ENCODE measurements around the gene CA5A. TPM values are rescaled to one million over a fixed set of nuclear protein-coding genes. Genes with fewer than 3 reads are reported as not detected.
A peak's percentile ranks its signal among the peaks of the same experiment; 100 is the strongest.

CA5A gene
- total and polyA plus RNA-seq, 9 of the 15 experiments (the other 6 are each of a cell fraction or from before 2014, with no cell fraction given), result not detected

DNA sequence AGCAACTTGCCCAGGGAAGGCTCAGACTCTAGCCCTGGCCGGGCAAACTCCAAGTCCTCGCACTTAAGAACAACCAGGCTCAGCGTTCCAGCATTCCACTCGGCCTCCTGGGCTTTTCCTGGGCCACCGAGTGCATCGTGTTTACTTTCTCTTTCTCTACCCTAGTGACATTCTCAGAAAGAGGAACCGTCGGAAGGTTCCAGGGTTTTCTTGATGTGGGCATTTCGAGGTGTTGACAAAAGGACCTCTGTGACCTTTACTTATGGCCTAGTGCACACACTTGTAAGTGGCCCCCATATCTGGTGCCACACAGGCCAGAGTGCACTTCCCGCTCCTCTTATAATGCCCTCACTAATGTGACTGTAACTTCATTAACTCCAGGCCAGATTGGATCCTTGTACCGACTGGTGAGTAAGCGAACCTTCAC is 11.8 kb upstream of the CA5A start:
- H3K9me1 ChIP-seq (ENCODE audit: control insufficient read depth, insufficient read depth, low read length), result no peaks in the 10 kb centered on the region
- H2AFZ ChIP-seq (ENCODE audit: low read depth, low read length), result peak overlapping the region; percentile 51
- H3K27ac ChIP-seq (ENCODE audit: extremely low read depth, low read depth, low read length), result 0 out of 3 replicates have a peak overlapping the region, but pooled peaks have one; percentile 4
- H4K20me1 ChIP-seq (replicated peaks; ENCODE audit: control insufficient read depth, insufficient read depth, low read length), result no peaks in the 10 kb centered on the region
- intact Hi-C loops (cut with micrococcal nuclease), result no loop called here
- ATAC-seq, result no peak
- no peaks in the 10 kb centered on the region for H3K9me3 ChIP-seq (replicated peaks; ENCODE audit: control insufficient read depth, insufficient read depth, low read depth, low read length)
- DNase-seq (ENCODE audit: extremely low read depth in 1 of 4, low spot score in 3 of 4), result no peak
- ChIA-PET POLR2A (interaction anchor here (0.7 kb wide), 1 partner anchor 318 kb away, joined by 3 read pairs; no protein-coding TSS in a partner anchor), CTCF (ENCODE audit: low intra/inter-chr PET ratio) (no interaction called here)
- H3K36me3 ChIP-seq (ENCODE audit: control insufficient read depth, insufficient read depth, low read length), result peaks cover 4% of the 10 kb centered on the region; the same call in 1 of the 3 replicates
- WGBS (ENCODE audit: insufficient coverage, low coverage, missing lambda C conversion rate), result 33% methylated on average over 8 of the region's 12 CpGs
- H3K4me2 ChIP-seq (ENCODE audit: insufficient read depth, low read length), result peak overlapping the region; percentile 45
- FAIRE-seq, result no peak
- no TSS peak for BruUV-seq (replicated peaks)
- H3K9ac ChIP-seq (ENCODE audit: insufficient read depth in 1 of 2, low read depth in 2 of 2, low read length in 2 of 2), result peak overlapping the region in 1 of 2 experiments; percentile 61; a peak in 1 of 4 replicates
- peaks cover 16% of the 10 kb centered on the region for H3K79me2 ChIP-seq (ENCODE audit: control insufficient read depth, insufficient read depth, low read length)
- in situ Hi-C loops (cut with MboI), result no loop called here
- H3K4me3 ChIP-seq, result no peak overlapping the region
- H3K4me1 ChIP-seq (replicated peaks in 1 of 2; ENCODE audit: control insufficient read depth in 2 of 2, insufficient read depth in 2 of 2, low read length in 2 of 2), result peaks cover 13 to 29% of the 10 kb centered on the region in 2 experiments; a peak in 4 of 5 replicates
- H3K27me3 ChIP-seq (ENCODE audit: control insufficient read depth in 2 of 2, insufficient read depth in 2 of 2, low read length in 2 of 2), result no peaks in the 10 kb centered on the region
- TF ChIP-seq, protein P1, sequence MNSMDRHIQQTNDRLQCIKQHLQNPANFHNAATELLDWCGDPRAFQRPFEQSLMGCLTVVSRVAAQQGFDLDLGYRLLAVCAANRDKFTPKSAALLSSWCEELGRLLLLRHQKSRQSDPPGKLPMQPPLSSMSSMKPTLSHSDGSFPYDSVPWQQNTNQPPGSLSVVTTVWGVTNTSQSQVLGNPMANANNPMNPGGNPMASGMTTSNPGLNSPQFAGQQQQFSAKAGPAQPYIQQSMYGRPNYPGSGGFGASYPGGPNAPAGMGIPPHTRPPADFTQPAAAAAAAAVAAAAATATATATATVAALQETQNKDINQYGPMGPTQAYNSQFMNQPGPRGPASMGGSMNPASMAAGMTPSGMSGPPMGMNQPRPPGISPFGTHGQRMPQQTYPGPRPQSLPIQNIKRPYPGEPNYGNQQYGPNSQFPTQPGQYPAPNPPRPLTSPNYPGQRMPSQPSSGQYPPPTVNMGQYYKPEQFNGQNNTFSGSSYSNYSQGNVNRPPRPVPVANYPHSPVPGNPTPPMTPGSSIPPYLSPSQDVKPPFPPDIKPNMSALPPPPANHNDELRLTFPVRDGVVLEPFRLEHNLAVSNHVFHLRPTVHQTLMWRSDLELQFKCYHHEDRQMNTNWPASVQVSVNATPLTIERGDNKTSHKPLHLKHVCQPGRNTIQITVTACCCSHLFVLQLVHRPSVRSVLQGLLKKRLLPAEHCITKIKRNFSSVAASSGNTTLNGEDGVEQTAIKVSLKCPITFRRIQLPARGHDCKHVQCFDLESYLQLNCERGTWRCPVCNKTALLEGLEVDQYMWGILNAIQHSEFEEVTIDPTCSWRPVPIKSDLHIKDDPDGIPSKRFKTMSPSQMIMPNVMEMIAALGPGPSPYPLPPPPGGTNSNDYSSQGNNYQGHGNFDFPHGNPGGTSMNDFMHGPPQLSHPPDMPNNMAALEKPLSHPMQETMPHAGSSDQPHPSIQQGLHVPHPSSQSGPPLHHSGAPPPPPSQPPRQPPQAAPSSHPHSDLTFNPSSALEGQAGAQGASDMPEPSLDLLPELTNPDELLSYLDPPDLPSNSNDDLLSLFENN (IDR thresholded peaks at IDR 0.05; ENCODE audit: low read depth in 2 of 2, low read length in 2 of 2), result no peak
- TF ChIP-seq POLR3G (IDR thresholded peaks at IDR 0.05; ENCODE audit: extremely low read depth, insufficient read length, insufficient replicate concordance), result no peak
- TF ChIP-seq PRPF4 (IDR thresholded peaks at IDR 0.05; ENCODE audit: insufficient read depth, low read depth, low read length, poor library complexity, severe bottlenecking), result no peak
- TF ChIP-seq ZNF717 (CRISPR knock-in tag; IDR thresholded peaks at IDR 0.05), result no peak
- TF ChIP-seq ZNF24 (IDR thresholded peaks at IDR 0.05), result peak; percentile 45; the same call in 1 of the 2 replicates
- no peak for TF ChIP-seq NCOA4 (IDR thresholded peaks at IDR 0.05; ENCODE audit: partially characterized antibody)
- no peak for TF ChIP-seq ZNF165 (CRISPR knock-in tag; IDR thresholded peaks at IDR 0.05; ENCODE audit: borderline replicate concordance)
- TF ChIP-seq, protein P2, sequence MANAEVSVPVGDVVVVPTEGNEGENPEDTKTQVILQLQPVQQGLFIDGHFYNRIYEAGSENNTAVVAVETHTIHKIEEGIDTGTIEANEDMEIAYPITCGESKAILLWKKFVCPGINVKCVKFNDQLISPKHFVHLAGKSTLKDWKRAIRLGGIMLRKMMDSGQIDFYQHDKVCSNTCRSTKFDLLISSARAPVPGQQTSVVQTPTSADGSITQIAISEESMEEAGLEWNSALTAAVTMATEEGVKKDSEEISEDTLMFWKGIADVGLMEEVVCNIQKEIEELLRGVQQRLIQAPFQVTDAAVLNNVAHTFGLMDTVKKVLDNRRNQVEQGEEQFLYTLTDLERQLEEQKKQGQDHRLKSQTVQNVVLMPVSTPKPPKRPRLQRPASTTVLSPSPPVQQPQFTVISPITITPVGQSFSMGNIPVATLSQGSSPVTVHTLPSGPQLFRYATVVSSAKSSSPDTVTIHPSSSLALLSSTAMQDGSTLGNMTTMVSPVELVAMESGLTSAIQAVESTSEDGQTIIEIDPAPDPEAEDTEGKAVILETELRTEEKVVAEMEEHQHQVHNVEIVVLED (CRISPR knock-in tag; IDR thresholded peaks at IDR 0.05), result no peak
- TF ChIP-seq, protein P3, sequence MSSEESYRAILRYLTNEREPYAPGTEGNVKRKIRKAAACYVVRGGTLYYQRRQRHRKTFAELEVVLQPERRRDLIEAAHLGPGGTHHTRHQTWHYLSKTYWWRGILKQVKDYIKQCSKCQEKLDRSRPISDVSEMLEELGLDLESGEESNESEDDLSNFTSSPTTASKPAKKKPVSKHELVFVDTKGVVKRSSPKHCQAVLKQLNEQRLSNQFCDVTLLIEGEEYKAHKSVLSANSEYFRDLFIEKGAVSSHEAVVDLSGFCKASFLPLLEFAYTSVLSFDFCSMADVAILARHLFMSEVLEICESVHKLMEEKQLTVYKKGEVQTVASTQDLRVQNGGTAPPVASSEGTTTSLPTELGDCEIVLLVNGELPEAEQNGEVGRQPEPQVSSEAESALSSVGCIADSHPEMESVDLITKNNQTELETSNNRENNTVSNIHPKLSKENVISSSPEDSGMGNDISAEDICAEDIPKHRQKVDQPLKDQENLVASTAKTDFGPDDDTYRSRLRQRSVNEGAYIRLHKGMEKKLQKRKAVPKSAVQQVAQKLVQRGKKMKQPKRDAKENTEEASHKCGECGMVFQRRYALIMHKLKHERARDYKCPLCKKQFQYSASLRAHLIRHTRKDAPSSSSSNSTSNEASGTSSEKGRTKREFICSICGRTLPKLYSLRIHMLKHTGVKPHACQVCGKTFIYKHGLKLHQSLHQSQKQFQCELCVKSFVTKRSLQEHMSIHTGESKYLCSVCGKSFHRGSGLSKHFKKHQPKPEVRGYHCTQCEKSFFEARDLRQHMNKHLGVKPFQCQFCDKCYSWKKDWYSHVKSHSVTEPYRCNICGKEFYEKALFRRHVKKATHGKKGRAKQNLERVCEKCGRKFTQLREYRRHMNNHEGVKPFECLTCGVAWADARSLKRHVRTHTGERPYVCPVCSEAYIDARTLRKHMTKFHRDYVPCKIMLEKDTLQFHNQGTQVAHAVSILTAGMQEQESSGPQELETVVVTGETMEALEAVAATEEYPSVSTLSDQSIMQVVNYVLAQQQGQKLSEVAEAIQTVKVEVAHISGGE (CRISPR knock-in tag; IDR thresholded peaks at IDR 0.05), result peak in 1 of 3 experiments; percentile 21; a peak in 1 of 6 replicates
- no peak for TF ChIP-seq ELF4 (CRISPR knock-in tag; IDR thresholded peaks at IDR 0.05)
- no peak for TF ChIP-seq NR3C1 (CRISPR knock-in tag; IDR thresholded peaks at IDR 0.05)
- no peak for TF ChIP-seq ETS2 (tag; IDR thresholded peaks at IDR 0.05; ENCODE audit: borderline replicate concordance, poor library complexity, severe bottlenecking)
- peak; percentile 70; the same call in 1 of the 2 replicates for TF ChIP-seq SPI1 (IDR thresholded peaks at IDR 0.05; ENCODE audit: borderline replicate concordance, low read depth, low read length)
- TF ChIP-seq KHSRP (IDR thresholded peaks at IDR 0.05), result no peak

Data from K562 (cell line).